H9 (cell line): ENCODE measurements around the gene CDH20. TPM values are rescaled to one million over a fixed set of nuclear protein-coding genes. Genes with fewer than 3 reads are reported as not detected.

Experiments used
- DNase-seq: peaks from one replicate; pipeline ENCODE4 v3.0.0-alpha.2; 2017
- H2AFZ ChIP-seq: one replicate; pipeline ENCODE4 v1.6.1; 2013; ENCODE audit warnings: mild to moderate bottlenecking, low read length, control low read depth, moderate library complexity
- H2AK5ac ChIP-seq: 2 replicates; pipeline ENCODE4 v1.6.1; 2013; ENCODE audit warnings: low read length, control low read depth, mixed read lengths; ENCODE audit not compliant: insufficient read length
- H2BK120ac ChIP-seq: one replicate; pipeline ENCODE4 v1.6.1; 2013; ENCODE audit warnings: low read depth, mild to moderate bottlenecking, low read length, control low read depth, inconsistent platforms; ENCODE audit not compliant: poor library complexity, severe bottlenecking
- H2BK12ac ChIP-seq: 2 replicates; pipeline ENCODE4 v1.6.1; 2013; ENCODE audit warnings: low read length, control low read depth, mixed read lengths, low read depth; ENCODE audit not compliant: insufficient read length
- H2BK15ac ChIP-seq: 2 replicates; pipeline ENCODE4 v1.6.1; 2013; ENCODE audit warnings: low read depth, low read length, control low read depth
- H2BK20ac ChIP-seq: one replicate; pipeline ENCODE4 v1.6.1; 2013; ENCODE audit warnings: low read depth, mild to moderate bottlenecking, low read length, control low read depth, inconsistent platforms; ENCODE audit not compliant: poor library complexity, severe bottlenecking
- H2BK5ac ChIP-seq: 2 replicates; pipeline ENCODE4 v1.6.1; 2013; ENCODE audit warnings: low read length, control low read depth, mixed read lengths; ENCODE audit not compliant: insufficient read length
- H3K14ac ChIP-seq: 2 replicates; pipeline ENCODE4 v1.6.1; 2013; ENCODE audit warnings: low read length, control low read depth; ENCODE audit not compliant: insufficient read depth
- H3K18ac ChIP-seq: 2 replicates; pipeline ENCODE4 v1.6.1; 2013; ENCODE audit warnings: low read depth, mild to moderate bottlenecking, mixed read lengths, low read length, control low read depth; ENCODE audit not compliant: insufficient read length
- H3K23ac ChIP-seq: 2 replicates; pipeline ENCODE4 v1.6.1; 2013; ENCODE audit warnings: low read length, control low read depth, mixed read lengths, low read depth; ENCODE audit not compliant: insufficient read length
- H3K23me2 ChIP-seq: 2 replicates; pipeline ENCODE4 v1.6.1; 2013; ENCODE audit warnings: low read depth, mild to moderate bottlenecking, mixed read lengths, low read length, control low read depth; ENCODE audit not compliant: insufficient read length, poor library complexity, severe bottlenecking
- H3K27ac ChIP-seq: 2 replicates; pipeline ENCODE4 v1.5.1; 2013; ENCODE audit warnings: low read length, control low read depth, mixed read lengths, low read depth; ENCODE audit not compliant: insufficient read length
- H3K27me3 ChIP-seq: 2 replicates; pipeline ENCODE4 v1.6.1; 2013; ENCODE audit warnings: low read length, control low read depth, inconsistent platforms; ENCODE audit not compliant: insufficient read depth
- H3K4ac ChIP-seq: 2 replicates; pipeline ENCODE4 v1.6.1; 2013; ENCODE audit warnings: low read depth, mild to moderate bottlenecking, control low read depth, inconsistent platforms, low read length, moderate library complexity
- H3K4me1 ChIP-seq: 2 replicates; pipeline ENCODE4 v1.6.1; 2013; ENCODE audit warnings: low read length, control low read depth, inconsistent platforms; ENCODE audit not compliant: insufficient read depth
- H3K4me2 ChIP-seq: 2 replicates; pipeline ENCODE4 v1.6.1; 2013; ENCODE audit warnings: low read length, control low read depth, mixed read lengths; ENCODE audit not compliant: insufficient read length, insufficient read depth
- H3K56ac ChIP-seq: 2 replicates; pipeline ENCODE4 v1.6.1; 2013; ENCODE audit warnings: low read depth, mild to moderate bottlenecking, mixed read lengths, low read length, control low read depth; ENCODE audit not compliant: insufficient read length
- H3K79me1 ChIP-seq: 2 replicates; pipeline ENCODE4 v1.6.1; 2013; ENCODE audit warnings: low read depth, mild to moderate bottlenecking, moderate library complexity, low read length, control low read depth, inconsistent platforms; ENCODE audit not compliant: insufficient read depth, poor library complexity, severe bottlenecking
- H3K79me2 ChIP-seq: 2 replicates; pipeline ENCODE4 v1.6.1; 2013; ENCODE audit warnings: low read length, control low read depth, inconsistent platforms; ENCODE audit not compliant: insufficient read depth
- H3K9ac ChIP-seq: 2 replicates; pipeline ENCODE4 v1.6.1; 2013; ENCODE audit warnings: low read length, control low read depth, mixed read lengths; ENCODE audit not compliant: insufficient read length; ENCODE audit errors: extremely low read depth
- H3K9me3 ChIP-seq: one replicate; pipeline ENCODE4 v1.6.1; 2013; ENCODE audit warnings: low read depth, low read length, inconsistent platforms; ENCODE audit not compliant: control insufficient read depth
- H3T11ph ChIP-seq: one replicate; pipeline ENCODE4 v1.6.1; 2013; ENCODE audit warnings: mild to moderate bottlenecking, low read length, control low read depth, inconsistent platforms
- H4K20me1 ChIP-seq: one replicate; pipeline ENCODE4 v1.6.1; 2013; ENCODE audit not compliant: control insufficient read depth, insufficient read length, insufficient read depth
- H4K5ac ChIP-seq: 2 replicates; pipeline ENCODE4 v1.6.1; 2013; ENCODE audit warnings: low read depth, mild to moderate bottlenecking, mixed read lengths, low read length, control low read depth; ENCODE audit not compliant: insufficient read length
- H4K8ac ChIP-seq: replicated peaks from 2 replicates; pipeline ENCODE4 v1.6.1; 2013; ENCODE audit warnings: low read length, control low read depth, mixed read lengths, low read depth; ENCODE audit not compliant: insufficient read length
- H4K91ac ChIP-seq: 2 replicates; pipeline ENCODE4 v1.6.1; 2013; ENCODE audit warnings: low read depth, mild to moderate bottlenecking, moderate library complexity, mixed read lengths, low read length, control low read depth; ENCODE audit not compliant: insufficient read length
- H3K27ac Mint-ChIP-seq, 3 experiments: 2 replicates in 2 of 3; 3 replicates in 1 of 3; pipeline ENCODE4 v1.8.0; 2020 to 2021; ENCODE audit warnings: mixed read lengths in 3 of 3, mild to moderate bottlenecking in 1 of 3, moderate library complexity in 1 of 3
- H3K27me3 Mint-ChIP-seq: 2 replicates; pipeline ENCODE4 v1.8.0; 2021; ENCODE audit warnings: low read depth, mild to moderate bottlenecking, moderate library complexity, mixed read lengths
- H3K36me3 Mint-ChIP-seq, 3 experiments: 2 replicates in 2 of 3; 3 replicates in 1 of 3; pipeline ENCODE4 v1.8.0; 2020 to 2021; ENCODE audit warnings: low read depth in 3 of 3, mixed read lengths in 3 of 3; ENCODE audit not compliant: insufficient read depth in 1 of 3
- H3K4me1 Mint-ChIP-seq, 2 experiments: 2 replicates each; pipeline ENCODE4 v1.8.0; 2020; ENCODE audit warnings: mixed read lengths in 2 of 2
- H3K4me3 Mint-ChIP-seq, 2 experiments: 2 replicates in 1 of 2; 3 replicates in 1 of 2; pipeline ENCODE4 v1.8.0; 2020 to 2021; ENCODE audit warnings: mild to moderate bottlenecking in 2 of 2, mixed read lengths in 2 of 2, moderate library complexity in 1 of 2
- H3K9me3 Mint-ChIP-seq, 2 experiments: 2 replicates in 1 of 2; 3 replicates in 1 of 2; pipeline ENCODE4 v1.8.0; 2020; ENCODE audit warnings: mild to moderate bottlenecking in 2 of 2, mixed read lengths in 2 of 2, moderate library complexity in 1 of 2
- WGBS: extraction: QIAGEN DNeasy Blood & Tissue Kit; methylation state at CpG from one replicate; pipeline ENCODE4 v1.1.7; 2013; ENCODE audit warnings: missing lambda C conversion rate, low lambda C conversion rate, mixed read lengths; ENCODE audit not compliant: insufficient read length; ENCODE audit errors: extremely low coverage; 5-methylcytosine and 5-hydroxymethylcytosine counted together
- total RNA-seq: library from RNA; stranded (reverse); gene quantifications from 2 replicates; pipeline ENCODE4 v1.2.1, GENCODE V29; 2021
- TF ChIP-seq, protein P1 (sequence below): fragments of 200-600 bp; sonication (generic); conservative IDR thresholded peaks from 3 replicates; pipeline ENCODE4 v1.8.0; 2021; ENCODE audit warnings: antibody characterized with exemption, mild to moderate bottlenecking

CDH20 gene
- total RNA-seq, 1 experiment from 2014 or later: not detected

DNA sequence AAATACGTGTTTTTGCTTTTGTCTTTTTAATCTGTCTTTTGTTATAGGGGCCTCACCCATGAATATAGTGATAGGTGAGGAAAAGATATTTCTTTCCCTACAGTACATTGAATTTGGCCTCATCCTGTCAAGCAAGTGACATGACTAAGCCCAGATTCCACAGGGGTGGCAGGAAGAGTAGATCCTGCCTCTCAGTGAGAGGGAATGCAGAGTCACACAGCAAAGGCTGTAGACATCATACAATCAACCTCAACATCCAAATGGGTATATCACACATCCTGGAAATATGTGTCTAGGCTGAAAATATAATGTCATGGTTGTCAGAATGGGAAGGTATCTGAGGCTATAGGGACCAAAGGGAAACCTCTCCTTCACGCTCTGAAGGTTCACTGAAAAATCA, 269.6 kb downstream of the CDH20 start:
- H2AK5ac ChIP-seq: no peak overlapping the region
- no peak overlapping the region for H3K14ac ChIP-seq
- H3K9ac ChIP-seq: no peak overlapping the region
- H4K8ac ChIP-seq: no peak overlapping the region
- H3K27ac ChIP-seq: no peak overlapping the region
- no peak overlapping the region for H3K23ac ChIP-seq
- no peak overlapping the region for H2BK12ac ChIP-seq
- no peak overlapping the region for H3K4me2 ChIP-seq
- H4K20me1 ChIP-seq: no peaks in the 10 kb centered on the region
- H4K91ac ChIP-seq: no peak overlapping the region
- peaks cover 0 to 1% (median 0%) of the 10 kb centered on the region in 3 experiments; a peak in 3 of 7 replicates for H3K36me3 Mint-ChIP-seq
- no CpG with 5 or more reads among the region's 2 CpGs for WGBS
- H2BK120ac ChIP-seq: no peak overlapping the region
- H3K4me3 Mint-ChIP-seq: no peak overlapping the region
- H3K23me2 ChIP-seq: peaks cover 6% of the 10 kb centered on the region
- no peak overlapping the region for H3K56ac ChIP-seq
- no peak overlapping the region for H2BK20ac ChIP-seq
- H3K27me3 Mint-ChIP-seq: peaks cover 1% of the 10 kb centered on the region; the same call in 1 of the 2 replicates
- no peak overlapping the region for H3K27ac Mint-ChIP-seq
- H3K4me1 ChIP-seq: peaks cover 4% of the 10 kb centered on the region; the same call in 1 of the 2 replicates
- no peak overlapping the region for H2BK15ac ChIP-seq
- H3K9me3 ChIP-seq: no peaks in the 10 kb centered on the region
- H3K4ac ChIP-seq: no peak overlapping the region
- H3K79me2 ChIP-seq: 0 out of 2 replicates have a peak, but pooled peaks cover 1% of the 10 kb centered on the region
- TF ChIP-seq, protein P1, sequence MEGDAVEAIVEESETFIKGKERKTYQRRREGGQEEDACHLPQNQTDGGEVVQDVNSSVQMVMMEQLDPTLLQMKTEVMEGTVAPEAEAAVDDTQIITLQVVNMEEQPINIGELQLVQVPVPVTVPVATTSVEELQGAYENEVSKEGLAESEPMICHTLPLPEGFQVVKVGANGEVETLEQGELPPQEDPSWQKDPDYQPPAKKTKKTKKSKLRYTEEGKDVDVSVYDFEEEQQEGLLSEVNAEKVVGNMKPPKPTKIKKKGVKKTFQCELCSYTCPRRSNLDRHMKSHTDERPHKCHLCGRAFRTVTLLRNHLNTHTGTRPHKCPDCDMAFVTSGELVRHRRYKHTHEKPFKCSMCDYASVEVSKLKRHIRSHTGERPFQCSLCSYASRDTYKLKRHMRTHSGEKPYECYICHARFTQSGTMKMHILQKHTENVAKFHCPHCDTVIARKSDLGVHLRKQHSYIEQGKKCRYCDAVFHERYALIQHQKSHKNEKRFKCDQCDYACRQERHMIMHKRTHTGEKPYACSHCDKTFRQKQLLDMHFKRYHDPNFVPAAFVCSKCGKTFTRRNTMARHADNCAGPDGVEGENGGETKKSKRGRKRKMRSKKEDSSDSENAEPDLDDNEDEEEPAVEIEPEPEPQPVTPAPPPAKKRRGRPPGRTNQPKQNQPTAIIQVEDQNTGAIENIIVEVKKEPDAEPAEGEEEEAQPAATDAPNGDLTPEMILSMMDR: no peak
- H2AFZ ChIP-seq: no peak overlapping the region
- no peaks in the 10 kb centered on the region for H3K9me3 Mint-ChIP-seq
- H3T11ph ChIP-seq: no peak overlapping the region
- no peaks in the 10 kb centered on the region for H3K79me1 ChIP-seq
- H3K27me3 ChIP-seq: no peaks in the 10 kb centered on the region
- H4K5ac ChIP-seq: no peak overlapping the region
- DNase-seq: no peak
- no peak overlapping the region for H2BK5ac ChIP-seq
- no peak overlapping the region for H3K18ac ChIP-seq
- peaks cover 24 to 38% of the 10 kb centered on the region in 2 experiments for H3K4me1 Mint-ChIP-seq
